ENCODE data around the gene NAGK. TPM values are rescaled to one million over a fixed set of nuclear protein-coding genes. Genes with fewer than 3 reads are reported as not detected.

The NAGK gene
- polyA plus RNA-seq, 1 donor (not counting 4 experiments of a cell fraction or from before 2014, with no cell fraction given), result 61.5 TPM

DNA sequence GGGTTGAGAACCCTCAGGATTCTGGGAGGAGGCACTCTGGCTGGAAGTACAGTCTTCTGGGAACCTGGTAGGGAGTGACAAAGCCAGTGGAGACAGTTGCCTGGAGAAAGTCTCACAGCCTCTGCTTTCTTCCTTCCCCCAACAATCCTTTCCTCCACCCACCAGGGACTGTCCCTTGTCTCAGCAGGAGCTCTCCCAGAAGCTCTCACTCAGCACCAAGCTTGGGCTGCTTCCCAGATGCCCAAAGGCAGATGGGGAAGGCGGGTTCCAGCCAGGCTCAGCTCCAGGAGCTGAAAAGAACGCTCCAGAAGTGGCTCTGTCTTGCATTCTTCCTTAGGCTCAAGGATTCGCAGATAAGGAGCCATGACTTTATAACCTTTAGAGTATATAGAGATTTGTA is 7.6 kb upstream of the NAGK start:
- dilution Hi-C loops (cut with MboI; ENCODE audit: extremely low pct_ligation_motif_present, low sequenced_read_pairs), result no loop called here
- Histone ChIP-seq H3K4me2 (ENCODE audit: control insufficient read depth, extremely low read depth, insufficient read depth, low read depth, low read length) (no peak overlapping the region), H3K27me3 (ENCODE audit: control insufficient read depth, extremely low read depth, insufficient read depth, low read length) (no peaks in the 10 kb centered on the region), H3K9ac (ENCODE audit: control insufficient read depth, extremely low read depth, insufficient read depth, low read length) (no peak overlapping the region), H3K79me2 (ENCODE audit: control insufficient read depth, insufficient read depth, low read length) (no peaks in the 10 kb centered on the region), H4K20me1 (ENCODE audit: control insufficient read depth, extremely low read depth, insufficient read depth, low read length) (no peaks in the 10 kb centered on the region), H3K4me1 (ENCODE audit: control insufficient read depth, extremely low read depth, insufficient read depth, low read length) (peaks cover 15% of the 10 kb centered on the region), H3K27ac (ENCODE audit: control insufficient read depth, insufficient read depth, low read length) (no peak overlapping the region), H3K9me1 (ENCODE audit: control insufficient read depth, extremely low read depth, insufficient read depth, low read length) (no peaks in the 10 kb centered on the region), H3K9me3 (ENCODE audit: control insufficient read depth, low read depth, low read length) (no peaks in the 10 kb centered on the region), H3K4me3 (ENCODE audit: control insufficient read depth in 2 of 3, extremely low read depth in 1 of 3, insufficient read depth in 2 of 3, low read depth in 1 of 3, low read length in 3 of 3) (no peak overlapping the region), H3K36me3 (ENCODE audit: control insufficient read depth in 2 of 2, extremely low read depth in 1 of 2, insufficient read depth in 2 of 2, low read length in 2 of 2) (no peaks in the 10 kb centered on the region), H2AFZ (ENCODE audit: control insufficient read depth, low read length) (no peak overlapping the region)
- no peak for DNase-seq (ENCODE audit: low read depth, low spot score)
- no peak for FAIRE-seq
- TF ChIP-seq CTCF (optimal IDR thresholded peaks at IDR 0.05 in 1 of 3, IDR thresholded peaks at IDR 0.05 in 1 of 3, conservative IDR thresholded peaks at IDR 0.05 in 1 of 3; ENCODE audit: extremely low read depth in 1 of 3, insufficient read depth in 2 of 3, low read length in 3 of 3) (no peak), EZH2 (IDR thresholded peaks at IDR 0.05; ENCODE audit: low read length) (no peak)

GRCh38 chr2:71063216-71063615 is 5.2 kb upstream of the NAGK start:
- H3K79me2 ChIP-seq (ENCODE audit: control insufficient read depth, insufficient read depth, low read length), result no peaks in the 10 kb centered on the region
- dilution Hi-C loops (cut with MboI; ENCODE audit: extremely low pct_ligation_motif_present, low sequenced_read_pairs), result no loop called here

More at GRCh38 chr2:71063216-71063615, 5.2 kb upstream of the NAGK start:
- no peak for FAIRE-seq
- Histone ChIP-seq H2AFZ (ENCODE audit: control insufficient read depth, low read length) (no peak overlapping the region), H4K20me1 (ENCODE audit: control insufficient read depth, extremely low read depth, insufficient read depth, low read length) (no peaks in the 10 kb centered on the region), H3K4me2 (ENCODE audit: control insufficient read depth, extremely low read depth, insufficient read depth, low read depth, low read length) (no peak overlapping the region), H3K36me3 (ENCODE audit: control insufficient read depth in 2 of 2, extremely low read depth in 1 of 2, insufficient read depth in 2 of 2, low read length in 2 of 2) (no peaks in the 10 kb centered on the region), H3K27ac (ENCODE audit: control insufficient read depth, insufficient read depth, low read length) (no peak overlapping the region), H3K4me3 (ENCODE audit: control insufficient read depth in 2 of 3, extremely low read depth in 1 of 3, insufficient read depth in 2 of 3, low read depth in 1 of 3, low read length in 3 of 3) (no peak overlapping the region), H3K9ac (ENCODE audit: control insufficient read depth, extremely low read depth, insufficient read depth, low read length) (no peak overlapping the region), H3K9me1 (ENCODE audit: control insufficient read depth, extremely low read depth, insufficient read depth, low read length) (no peaks in the 10 kb centered on the region), H3K9me3 (ENCODE audit: control insufficient read depth, low read depth, low read length) (no peaks in the 10 kb centered on the region), H3K4me1 (ENCODE audit: control insufficient read depth, extremely low read depth, insufficient read depth, low read length) (peaks cover 25% of the 10 kb centered on the region), H3K27me3 (ENCODE audit: control insufficient read depth, extremely low read depth, insufficient read depth, low read length) (no peaks in the 10 kb centered on the region)
- TF ChIP-seq CTCF (optimal IDR thresholded peaks at IDR 0.05 in 1 of 3, IDR thresholded peaks at IDR 0.05 in 1 of 3, conservative IDR thresholded peaks at IDR 0.05 in 1 of 3; ENCODE audit: extremely low read depth in 1 of 3, insufficient read depth in 2 of 3, low read length in 3 of 3) (no peak), EZH2 (IDR thresholded peaks at IDR 0.05; ENCODE audit: low read length) (no peak)
- no peak for DNase-seq (ENCODE audit: low read depth, low spot score)

Data from keratinocyte (primary cell).